GM23248 (cell line): ENCODE measurements around the gene MRGPRD.

Experiments used
- EZH2 ChIP-seq: fragments of 200-600 bp; sonication (generic); IDR thresholded peaks from 2 replicates; pipeline ENCODE4 v1.6.1; 2018; ENCODE audit warnings: antibody characterized with exemption, mild to moderate bottlenecking; ENCODE audit not compliant: insufficient read depth, poor library complexity, severe bottlenecking
- EZH2phosphoT487 ChIP-seq: fragments of 200-600 bp; sonication (generic); IDR thresholded peaks from 2 replicates; pipeline ENCODE4 v1.6.1; 2018; ENCODE audit warnings: antibody characterized with exemption, moderate library complexity, mild to moderate bottlenecking, low read depth; ENCODE audit not compliant: insufficient read depth

DNA sequence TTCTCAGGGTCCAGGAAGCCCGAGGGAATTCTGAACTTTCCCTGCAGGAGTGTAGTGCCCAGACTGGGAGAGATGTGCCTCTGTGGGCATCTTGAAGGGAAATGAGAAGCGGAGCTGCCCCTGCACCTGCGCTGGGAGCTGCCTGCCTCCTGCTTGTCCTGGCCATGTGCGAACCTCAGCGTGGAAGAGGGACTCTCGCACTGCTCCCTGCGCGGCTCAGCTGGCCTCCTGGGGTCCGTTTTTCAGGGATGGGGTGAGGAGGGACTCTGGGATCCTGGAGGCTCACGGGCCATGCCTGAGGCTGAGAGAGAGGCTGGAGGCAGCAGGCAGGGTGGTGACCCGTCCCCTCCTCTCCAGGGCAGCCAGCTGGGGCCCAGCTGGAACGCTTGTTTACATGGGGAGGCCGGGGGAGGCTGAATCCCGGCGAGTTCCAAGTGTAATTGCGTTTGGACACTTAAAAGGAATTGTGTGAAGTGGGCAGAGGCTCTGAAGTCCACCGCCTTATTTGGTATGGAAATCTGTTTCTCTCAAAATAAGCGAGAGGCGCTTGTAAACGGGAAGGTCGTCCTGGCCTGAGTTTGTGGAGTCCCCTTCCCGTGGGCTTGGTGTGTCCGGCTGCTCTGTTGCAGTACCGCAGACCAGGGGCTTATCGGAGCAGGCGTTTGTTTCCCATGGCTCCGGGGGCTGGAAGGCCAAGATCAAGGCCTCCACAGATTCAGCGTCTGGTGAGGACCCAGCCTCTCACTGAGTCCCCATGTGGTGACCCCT is 33.5 kb upstream of the MRGPRD start:
- TF ChIP-seq EZH2phosphoT487 (no peak), EZH2 (no peak)
